NCI-H2196 (cell line): ENCODE results near the gene BST2.

Experiments used
- DNase-seq: peaks from one replicate; lab custom pipeline; 2025; ENCODE audit not compliant: unreplicated experiment; lab: John Stamatoyannopoulos, UW

Gene BST2

GRCh38 chr19:17419621-17420474, 14.4 kb upstream of the BST2 start, which contains the start of gene MVB12A:
Gene MVB12A (plus strand): TSS chr19:17420047. CDS start chr19:17420136, 89 bp downstream.
- DNase-seq = peak; percentile 99

DNA sequence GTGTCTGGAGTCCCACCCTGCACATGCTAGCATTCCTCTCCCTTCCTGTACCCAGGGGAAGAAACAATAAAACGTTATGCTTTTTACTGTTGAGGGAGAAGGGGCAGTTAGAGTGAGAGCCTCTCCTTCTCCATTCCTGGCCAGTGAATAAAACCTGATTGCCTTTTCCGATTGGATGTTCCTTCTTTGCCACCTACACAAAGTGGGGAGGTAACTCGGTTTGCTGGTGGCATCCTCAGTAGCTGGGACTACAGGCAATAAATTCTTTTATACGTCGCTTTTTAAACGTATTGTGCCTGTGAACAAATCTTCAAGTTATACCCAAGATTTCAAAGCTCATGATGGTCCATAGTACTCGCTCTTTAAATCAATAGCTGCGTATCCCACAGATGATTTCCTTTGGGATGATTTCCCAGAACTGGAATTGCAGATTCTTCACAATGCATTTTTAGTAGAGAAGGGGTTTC, 13.8 kb upstream of the BST2 start:
- no peak for DNase-seq

GRCh38 chr19:17418710-17419109, 13.3 kb upstream of the BST2 start:
- no peak for DNase-seq

DNA sequence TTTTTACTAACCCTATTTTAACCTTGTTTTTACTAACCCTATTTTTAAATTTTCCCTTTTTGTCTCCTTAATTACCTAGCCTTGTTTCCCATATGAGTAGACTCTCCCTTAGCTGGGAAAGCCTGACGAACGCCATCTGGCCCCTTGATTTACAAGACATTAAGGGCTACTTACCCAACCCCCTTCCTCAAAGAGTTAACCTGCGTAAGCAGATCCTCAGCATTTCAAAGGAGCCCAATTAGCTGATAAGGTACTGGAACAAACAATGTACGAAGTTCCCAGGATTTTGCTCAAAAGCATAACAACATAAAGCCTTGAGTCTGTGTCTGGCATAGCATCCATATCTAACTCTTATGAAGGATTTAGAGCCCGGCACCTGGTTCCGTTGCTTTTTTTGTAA, 9.7 kb upstream of the BST2 start:
- DNase-seq = no peak

DNA sequence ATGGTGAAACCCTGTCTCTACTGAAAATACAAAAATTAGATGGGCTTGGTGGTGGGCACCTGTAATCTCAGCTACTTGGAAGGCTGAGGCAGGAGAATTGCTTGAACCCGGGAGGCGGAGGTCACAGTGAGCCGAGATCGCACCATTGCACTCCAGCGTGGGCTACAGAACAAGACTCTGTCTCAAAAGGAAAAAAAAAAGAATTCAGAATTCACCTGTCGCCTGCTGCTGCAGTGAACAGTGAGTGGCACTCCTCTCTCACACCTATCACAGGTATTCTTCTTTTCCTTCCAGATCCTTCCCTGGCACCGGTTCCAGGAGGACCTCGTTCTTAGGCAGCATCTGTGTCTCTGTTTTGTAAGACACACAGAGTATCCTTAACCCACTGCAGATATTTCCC, 8.7 kb upstream of the BST2 start:
- DNase-seq = no peak

DNA sequence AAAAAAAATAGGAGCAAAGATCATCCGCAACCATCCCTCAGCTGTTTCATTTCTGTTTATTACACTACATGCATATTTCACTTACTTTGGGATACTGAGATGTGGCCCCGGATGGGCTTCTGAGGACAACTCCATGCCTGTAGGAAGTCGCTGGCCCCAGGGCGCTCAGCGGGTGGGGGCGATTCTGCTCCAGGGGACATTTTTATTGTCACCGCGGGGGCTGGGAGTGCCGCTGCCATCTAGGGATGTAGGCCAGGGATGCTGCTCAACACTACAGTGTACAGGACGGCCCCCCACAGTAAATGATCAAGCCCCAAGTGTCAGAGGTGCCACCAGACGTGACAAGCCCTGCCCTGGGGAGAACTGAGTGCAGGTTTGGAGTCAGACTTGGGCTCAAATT, 6.4 kb upstream of the BST2 start:
- DNase-seq = no peak

GRCh38 chr19:17409990-17410389, 4.6 kb upstream of the BST2 start:
- DNase-seq = no peak

- no peak for DNase-seq
Observed at GRCh38 chr19:17406887-17407196, 1.4 kb upstream of the BST2 start.

DNA sequence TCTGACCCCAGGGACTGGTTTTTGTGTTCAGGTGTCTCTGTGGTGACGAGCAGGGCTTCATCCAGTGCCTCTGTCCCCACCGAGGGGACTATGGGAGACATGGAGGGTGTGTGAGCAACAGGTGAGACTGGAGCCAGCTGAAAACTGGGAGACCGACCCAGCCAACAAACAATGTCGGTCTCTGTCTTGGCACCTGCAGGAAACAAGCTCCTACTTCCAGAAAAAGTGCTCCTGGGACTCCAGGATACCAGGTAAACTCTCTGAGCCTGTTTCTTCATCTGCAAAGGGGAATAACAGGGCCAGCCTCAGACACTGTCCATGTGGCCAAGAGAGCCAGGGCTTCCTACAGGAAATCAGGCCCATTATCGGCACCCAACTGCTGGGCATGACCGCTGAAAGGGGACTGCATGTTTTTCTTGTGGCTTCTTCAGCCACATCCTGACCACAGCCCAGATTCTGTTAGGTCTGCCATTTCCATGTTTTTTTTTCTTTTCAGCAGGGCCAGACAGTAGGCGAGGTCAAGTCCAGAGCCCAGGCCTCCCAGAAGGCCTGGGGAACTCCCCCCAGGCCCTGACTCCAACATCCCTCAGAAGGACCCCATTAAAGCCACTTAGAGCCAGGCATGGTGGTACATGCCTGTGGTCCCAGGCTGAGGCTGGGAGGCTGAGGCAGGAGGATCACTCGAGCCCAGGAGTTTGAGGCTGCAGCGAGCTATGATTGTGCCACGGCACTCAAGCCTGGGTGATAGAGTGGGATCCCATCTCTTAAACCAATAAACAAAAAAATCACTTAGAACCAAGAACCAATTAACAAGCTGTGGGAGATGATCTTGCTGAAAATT, 836 bp upstream of the BST2 start:
- DNase-seq = no peak

- DNase-seq = no peak
Observed at GRCh38 chr19:17404621-17405249, 695 bp downstream of the BST2 start.

- no peak for DNase-seq
Observed at GRCh38 chr19:17404015-17404414, 1.4 kb downstream of the BST2 start.

DNA sequence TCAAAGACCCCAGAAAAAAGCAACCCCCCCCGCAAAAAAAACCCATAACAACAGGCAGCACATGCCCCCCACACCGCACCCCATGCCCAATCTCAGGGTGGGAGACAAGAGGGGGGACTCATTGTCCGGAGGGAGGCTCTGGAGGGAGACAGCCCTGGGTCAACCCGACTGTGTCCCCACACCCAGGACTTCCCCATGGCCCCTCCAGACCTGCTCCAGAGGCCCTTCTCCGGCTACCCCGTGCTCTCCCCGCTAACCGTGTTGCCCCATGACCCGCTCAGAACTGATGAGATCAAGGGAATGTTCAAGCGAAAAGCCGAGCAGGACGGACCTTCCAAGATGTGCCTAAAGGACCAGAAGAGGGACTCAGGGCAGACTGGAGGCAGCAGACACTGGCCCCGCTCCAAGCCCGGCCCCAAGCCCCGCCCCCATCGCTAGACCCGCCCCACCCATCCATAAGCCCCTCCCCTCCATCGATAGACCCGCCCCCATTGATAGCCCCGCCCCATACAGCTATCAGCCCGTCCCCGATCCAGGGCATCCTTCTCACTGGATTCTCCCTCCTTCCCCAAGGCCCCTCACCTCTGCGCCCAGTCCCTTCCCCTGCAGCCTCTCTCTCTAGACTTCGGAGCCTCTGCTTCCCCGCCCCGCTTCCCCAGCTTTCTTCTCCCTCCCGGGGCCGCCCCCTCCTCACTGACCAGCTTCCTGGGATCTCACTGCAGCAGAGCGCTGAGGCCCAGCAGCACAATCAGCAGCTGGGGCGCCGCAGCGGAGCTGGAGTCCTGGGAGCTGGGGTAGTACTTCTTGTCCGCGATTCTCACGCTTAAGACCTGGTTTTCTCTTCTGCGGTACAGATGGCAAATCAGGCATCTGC, 2.2 kb downstream of the BST2 start:
- no peak for DNase-seq

- no peak for DNase-seq
Observed at GRCh38 chr19:17401628-17402027, 3.8 kb downstream of the BST2 start.

DNA sequence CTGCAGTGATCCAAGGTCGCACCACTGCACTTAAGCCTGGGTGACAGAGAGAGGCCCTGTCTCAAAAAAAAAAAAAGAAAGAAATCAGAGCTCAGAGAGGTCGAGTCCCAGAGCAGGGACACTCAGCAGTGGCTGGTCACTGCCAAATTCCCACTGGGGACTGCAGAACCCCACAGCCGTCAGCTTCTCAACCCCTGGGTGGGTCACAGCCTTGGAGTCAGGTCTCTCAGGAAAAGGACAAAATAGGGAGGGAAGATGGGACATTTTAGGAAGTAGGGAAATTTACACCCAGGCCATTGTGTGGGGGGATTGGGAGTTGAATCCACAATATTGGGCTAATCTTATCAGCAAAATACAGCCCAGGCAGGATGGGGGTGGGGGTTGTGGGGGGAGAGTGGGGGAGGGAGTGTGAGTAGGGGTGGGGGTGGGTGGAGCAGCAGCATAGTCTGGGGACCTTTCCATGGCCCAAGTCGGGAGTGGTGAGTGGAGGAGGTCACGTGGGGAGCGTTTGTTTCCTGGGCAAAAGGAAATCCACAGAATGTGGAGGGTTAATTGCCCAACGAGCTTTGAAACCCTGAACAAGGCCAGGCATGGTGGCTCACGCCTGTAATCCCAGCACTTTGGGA, 6.4 kb downstream of the BST2 start:
- no peak for DNase-seq

- DNase-seq = peak; percentile 73
Observed at GRCh38 chr19:17394891-17395415, 10.5 kb downstream of the BST2 start.

DNA sequence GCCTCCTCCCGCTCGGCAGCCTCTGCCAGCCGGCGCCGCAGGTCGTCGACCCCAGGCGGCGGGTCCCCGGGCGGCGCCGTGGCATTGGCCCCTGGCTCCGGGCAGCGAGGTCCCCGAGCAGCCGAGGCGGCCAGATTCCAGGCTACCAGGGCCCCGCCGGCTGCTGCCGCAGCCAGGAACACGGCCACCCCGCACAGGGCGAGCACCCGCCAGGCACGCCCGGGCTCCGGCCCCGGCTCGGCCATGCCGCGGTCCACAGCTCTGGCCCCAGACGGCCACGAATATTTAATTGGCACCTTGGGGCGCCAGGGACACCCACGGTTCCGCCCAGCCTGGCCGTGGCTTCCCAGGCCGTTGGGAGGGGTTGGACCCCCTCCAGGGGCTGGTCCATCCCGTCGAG, 11.5 kb downstream of the BST2 start, which contains the start of gene CCDC194:
Gene CCDC194 (minus strand): TSS at position 283 of the 400 bp plus-strand sequence. CDS start 38 bp downstream, at position 245.
- DNase-seq = no peak

DNA sequence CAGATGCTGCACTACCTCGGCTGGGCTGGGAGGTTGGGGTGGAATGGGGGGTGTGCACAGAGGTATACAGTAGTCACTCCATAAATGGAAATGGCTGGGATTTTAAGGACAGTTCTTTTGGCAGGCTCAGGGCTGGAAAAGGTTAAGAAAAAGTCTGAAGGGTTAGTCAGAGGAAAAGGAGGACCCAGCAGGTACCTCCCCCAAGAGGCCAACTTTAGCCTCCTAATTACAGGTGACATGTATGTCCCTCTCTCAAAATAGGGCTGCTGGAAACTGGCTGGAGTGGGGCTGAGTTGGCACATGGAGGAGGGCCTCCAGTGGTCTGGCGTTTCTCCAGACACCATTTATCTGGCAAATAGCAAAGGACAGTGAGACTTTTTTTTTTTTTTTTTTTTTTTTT, 12.4 kb downstream of the BST2 start:
- no peak for DNase-seq

- DNase-seq = no peak
Observed at GRCh38 chr19:17391371-17392151, 13.9 kb downstream of the BST2 start.
